OCI-LY7 (cell line): ENCODE results near the gene LGALS9. TPM values are rescaled to one million over a fixed set of nuclear protein-coding genes. Genes with fewer than 3 reads are reported as not detected.

Source experiments
- BruUV-seq: library from RNA; stranded (reverse); fragments of 400-500 nt; replicated peaks from 2 replicates; lab custom pipeline; 2021; lab: Mats Ljungman, UMichigan
- CTCF ChIA-PET: fragments of 300-600 bp; sonication (Branson Sonifier 250); formaldehyde crosslinking; loops from one replicate; lab custom pipeline; 2022; ENCODE audit warnings: antibody characterized with exemption; ENCODE audit not compliant: unreplicated experiment; lab: Charles Lee
- POLR2A ChIA-PET: fragments of 300-600 bp; sonication (Branson Sonifier 250); formaldehyde crosslinking; loops from one replicate; lab custom pipeline; 2022; ENCODE audit warnings: antibody characterized with exemption; lab: Charles Lee
- DNase-seq: peaks from one replicate; pipeline ENCODE4 v3.0.0-alpha.2; 2015; ENCODE audit warnings: low spot score
- H2AFZ ChIP-seq: fragments of 200-600 bp; sonication (generic), shearing (Covaris generic); 2 replicates; pipeline ENCODE4 v1.6.1; 2014; ENCODE audit warnings: mild to moderate bottlenecking, antibody characterized with exemption, low read length, moderate library complexity
- H3K27ac ChIP-seq: fragments of 200-600 bp; sonication (generic); 2 replicates; pipeline ENCODE4 v1.5.1; 2014; ENCODE audit warnings: mixed run types, low read depth, mild to moderate bottlenecking, moderate library complexity, low read length, inconsistent platforms; ENCODE audit not compliant: poor library complexity, severe bottlenecking
- H3K36me3 ChIP-seq: fragments of 200-600 bp; sonication (generic); 2 replicates; pipeline ENCODE4 v1.6.1; 2014; ENCODE audit warnings: mild to moderate bottlenecking, antibody characterized with exemption, low read length, moderate library complexity, mixed read lengths; ENCODE audit not compliant: insufficient read depth
- H3K4me1 ChIP-seq: fragments of 200-600 bp; sonication (generic); 2 replicates; pipeline ENCODE4 v1.5.1; 2014; ENCODE audit warnings: mild to moderate bottlenecking, low read length; ENCODE audit not compliant: insufficient read depth, poor library complexity, severe bottlenecking
- H3K4me2 ChIP-seq: fragments of 200-600 bp; sonication (generic); 2 replicates; pipeline ENCODE4 v1.6.1; 2014; ENCODE audit warnings: mild to moderate bottlenecking, low read length
- H3K4me3 ChIP-seq: fragments of 200-600 bp; sonication (generic); 2 replicates; pipeline ENCODE4 v1.5.1; 2014; ENCODE audit warnings: mild to moderate bottlenecking, low read depth, low read length; ENCODE audit not compliant: poor library complexity, severe bottlenecking
- H3K79me2 ChIP-seq: fragments of 200-600 bp; sonication (generic); 2 replicates; pipeline ENCODE4 v1.6.1; 2016; ENCODE audit warnings: low read depth, mild to moderate bottlenecking, low read length, moderate library complexity, mixed read lengths; ENCODE audit not compliant: insufficient read depth
- H3K9me2 ChIP-seq: fragments of 200-600 bp; sonication (generic); 2 replicates; pipeline ENCODE4 v1.6.1; 2016; ENCODE audit warnings: mild to moderate bottlenecking, low read length, mixed read lengths; ENCODE audit not compliant: insufficient read depth
- H3K9me3 ChIP-seq: fragments of 200-600 bp; sonication (generic); 2 replicates; pipeline ENCODE4 v1.6.1; 2014; ENCODE audit warnings: mild to moderate bottlenecking, mixed run types, low read length, mixed read lengths
- H4K20me1 ChIP-seq: fragments of 200-600 bp; sonication (generic); 2 replicates; pipeline ENCODE4 v1.6.1; 2014; ENCODE audit warnings: mild to moderate bottlenecking, antibody characterized with exemption, low read length, moderate library complexity, mixed read lengths; ENCODE audit not compliant: insufficient read depth
- EZH2phosphoT487 ChIP-seq: fragments of 200-600 bp; sonication (generic); IDR thresholded peaks from 2 replicates; pipeline ENCODE4 v1.6.1; 2018; ENCODE audit warnings: low read depth, borderline replicate concordance, mild to moderate bottlenecking, mixed run types, antibody characterized with exemption, low read length, moderate library complexity, mixed read lengths
- intact Hi-C: fragments of 100-400 bp; cut with micrococcal nuclease; formaldehyde crosslinking; loops from one replicate; pipeline ENCODE4 v1.10.0; 2022; ENCODE audit not compliant: unreplicated experiment
- total RNA-seq, 2 experiments: library from RNA; depleted of rRNA in 1 of 2; stranded (reverse); fragments of >200 nt in 1 of 2; shearing (Covaris generic) in 1 of 2; gene quantifications; 2 replicates each; pipeline ENCODE4 v1.2.3, GENCODE V29; 2014 to 2022
- TF ChIP-seq, protein P1 (sequence below): fragments of 200-600 bp; sonication (generic); conservative IDR thresholded peaks from 2 replicates; pipeline ENCODE4 v1.5.1; 2014; ENCODE audit warnings: mild to moderate bottlenecking, antibody characterized with exemption, low read length, moderate library complexity, mixed read lengths

Gene LGALS9
- total RNA-seq, 2 experiments from 2014 or later, result 2.2 to 4.2 TPM

DNA sequence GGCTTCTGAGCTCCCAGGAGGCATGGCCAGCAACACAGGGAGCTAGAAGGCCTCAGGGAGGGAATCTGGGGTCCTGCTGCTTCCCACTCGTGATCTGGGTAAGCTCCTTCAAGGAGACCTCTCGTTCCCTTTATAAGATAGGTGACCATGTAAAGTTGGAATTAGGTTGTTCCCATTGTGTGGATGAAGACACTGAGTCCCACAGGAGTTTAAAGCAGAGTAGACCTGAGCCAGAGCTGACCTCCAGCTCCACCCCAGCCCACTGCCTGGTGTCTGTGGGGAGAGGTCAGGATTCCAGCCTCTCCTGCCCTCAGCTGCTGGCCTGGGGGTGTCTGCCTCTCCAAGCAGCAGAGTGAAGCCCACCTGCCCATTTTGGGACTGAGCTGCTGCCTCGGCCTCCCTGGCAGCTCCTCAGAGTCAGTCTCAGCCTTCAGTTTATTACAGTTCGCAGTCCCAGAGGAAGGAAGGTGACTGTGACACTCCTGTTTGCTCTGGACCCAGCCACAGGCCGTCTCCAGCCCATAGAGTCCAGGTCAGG lies 33.1 kb upstream of the LGALS9 start:
- no peak overlapping the region for H3K4me2 ChIP-seq
- no TSS peak for BruUV-seq
- ChIA-PET CTCF (no interaction called here), POLR2A (no interaction called here)
- TF ChIP-seq EZH2phosphoT487, result no peak
- no peaks in the 10 kb centered on the region for H3K79me2 ChIP-seq
- no peaks in the 10 kb centered on the region for H3K4me1 ChIP-seq
- no peak overlapping the region for H3K4me3 ChIP-seq
- no peak overlapping the region for H3K27ac ChIP-seq
- intact Hi-C loops, result no loop called here
- H3K36me3 ChIP-seq, result no peaks in the 10 kb centered on the region
- no peaks in the 10 kb centered on the region for H3K9me3 ChIP-seq
- no peak for DNase-seq
- H4K20me1 ChIP-seq, result no peaks in the 10 kb centered on the region
- no peak overlapping the region for H2AFZ ChIP-seq
- no peaks in the 10 kb centered on the region for H3K9me2 ChIP-seq

DNA sequence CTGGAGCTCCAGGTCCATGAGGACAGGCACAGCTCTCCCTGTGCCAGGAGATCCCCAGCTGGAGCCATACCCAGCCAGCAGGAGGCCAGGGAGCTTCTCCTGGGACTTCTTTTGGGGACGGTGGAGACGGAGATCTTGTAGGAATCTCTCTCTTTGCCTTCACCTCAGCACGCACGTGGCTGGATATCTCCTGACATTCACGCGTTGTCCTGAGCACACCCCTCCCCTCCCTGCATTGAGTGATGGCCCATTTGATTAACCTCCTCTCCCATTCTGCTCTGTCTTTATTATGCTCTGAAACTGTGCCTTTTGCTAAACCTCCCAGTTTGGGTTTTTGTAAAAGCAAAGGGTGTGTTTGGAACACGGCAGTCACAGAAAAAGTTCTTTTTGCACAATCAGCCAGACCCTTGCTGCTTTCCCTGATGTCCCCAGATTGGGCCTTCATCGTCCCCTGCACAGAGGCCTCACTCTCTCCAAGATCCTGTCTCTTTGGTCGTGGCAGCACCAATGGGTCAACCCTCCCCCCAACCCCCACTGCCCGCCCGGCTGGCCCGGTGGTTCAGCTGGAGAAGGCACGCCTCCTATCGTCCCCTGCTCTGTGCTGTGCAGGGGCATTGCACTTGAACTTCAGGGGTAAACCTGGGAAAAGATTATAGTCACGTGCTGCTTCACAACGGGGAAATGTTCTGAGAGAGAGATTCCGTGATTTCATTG lies 32.5 kb upstream of the LGALS9 start:
- TF ChIP-seq EZH2phosphoT487, result no peak
- TF ChIP-seq, protein P1, sequence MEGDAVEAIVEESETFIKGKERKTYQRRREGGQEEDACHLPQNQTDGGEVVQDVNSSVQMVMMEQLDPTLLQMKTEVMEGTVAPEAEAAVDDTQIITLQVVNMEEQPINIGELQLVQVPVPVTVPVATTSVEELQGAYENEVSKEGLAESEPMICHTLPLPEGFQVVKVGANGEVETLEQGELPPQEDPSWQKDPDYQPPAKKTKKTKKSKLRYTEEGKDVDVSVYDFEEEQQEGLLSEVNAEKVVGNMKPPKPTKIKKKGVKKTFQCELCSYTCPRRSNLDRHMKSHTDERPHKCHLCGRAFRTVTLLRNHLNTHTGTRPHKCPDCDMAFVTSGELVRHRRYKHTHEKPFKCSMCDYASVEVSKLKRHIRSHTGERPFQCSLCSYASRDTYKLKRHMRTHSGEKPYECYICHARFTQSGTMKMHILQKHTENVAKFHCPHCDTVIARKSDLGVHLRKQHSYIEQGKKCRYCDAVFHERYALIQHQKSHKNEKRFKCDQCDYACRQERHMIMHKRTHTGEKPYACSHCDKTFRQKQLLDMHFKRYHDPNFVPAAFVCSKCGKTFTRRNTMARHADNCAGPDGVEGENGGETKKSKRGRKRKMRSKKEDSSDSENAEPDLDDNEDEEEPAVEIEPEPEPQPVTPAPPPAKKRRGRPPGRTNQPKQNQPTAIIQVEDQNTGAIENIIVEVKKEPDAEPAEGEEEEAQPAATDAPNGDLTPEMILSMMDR, result no peak
- no peaks in the 10 kb centered on the region for H3K79me2 ChIP-seq
- no peaks in the 10 kb centered on the region for H3K9me3 ChIP-seq
- H3K9me2 ChIP-seq, result no peaks in the 10 kb centered on the region
- intact Hi-C loops, result no loop called here
- no TSS peak for BruUV-seq
- H3K36me3 ChIP-seq, result no peaks in the 10 kb centered on the region
- no peak for DNase-seq
- H4K20me1 ChIP-seq, result no peaks in the 10 kb centered on the region
- H3K4me2 ChIP-seq, result no peak overlapping the region
- H2AFZ ChIP-seq, result no peak overlapping the region
- ChIA-PET CTCF (no interaction called here), POLR2A (no interaction called here)
- H3K4me1 ChIP-seq, result no peaks in the 10 kb centered on the region
- no peak overlapping the region for H3K27ac ChIP-seq
- no peak overlapping the region for H3K4me3 ChIP-seq

DNA sequence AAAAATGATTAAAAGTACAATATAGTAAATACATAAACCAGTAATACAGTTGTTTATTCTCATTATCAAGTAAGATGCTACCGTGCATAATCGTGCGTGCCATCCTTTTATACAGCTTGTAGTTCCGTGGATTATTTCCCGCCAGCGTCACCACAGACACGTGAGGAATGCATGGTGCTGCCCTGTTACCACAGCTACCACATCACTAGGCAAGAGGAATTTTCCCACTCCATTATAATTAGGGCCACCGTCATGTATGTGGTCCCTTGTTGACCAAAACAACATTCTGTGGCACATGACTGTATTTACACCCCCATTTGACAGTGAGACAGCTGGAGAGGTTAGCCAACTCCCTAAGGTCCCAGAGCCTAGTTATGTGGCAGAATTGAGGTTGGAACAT lies 30.5 kb upstream of the LGALS9 start:
- Histone ChIP-seq H3K4me2 (no peak overlapping the region), H4K20me1 (no peaks in the 10 kb centered on the region), H3K27ac (no peak overlapping the region), H2AFZ (no peak overlapping the region), H3K4me3 (no peak overlapping the region), H3K79me2 (no peaks in the 10 kb centered on the region), H3K9me2 (no peaks in the 10 kb centered on the region), H3K4me1 (no peaks in the 10 kb centered on the region), H3K36me3 (no peaks in the 10 kb centered on the region), H3K9me3 (no peaks in the 10 kb centered on the region)
- no TSS peak for BruUV-seq
- no peak for DNase-seq
- POLR2A ChIA-PET, result no interaction called here
- intact Hi-C loops, result loop anchor here (2.0 to 5.0 kb wide), 2 partner anchors 143 to 356 kb away; partner anchors contain the start of gene KSR1
- TF ChIP-seq, protein P1, result no peak
- TF ChIP-seq EZH2phosphoT487, result no peak
- CTCF ChIA-PET, result interaction anchor here (1.0 kb wide), 1 partner anchor 23 kb away, joined by 4 read pairs; no protein-coding TSS in a partner anchor
